Measurements from ENCODE around the gene FAT4. TPM values are rescaled to one million over a fixed set of nuclear protein-coding genes. Genes with fewer than 3 reads are reported as not detected.

The FAT4 gene, protein sequence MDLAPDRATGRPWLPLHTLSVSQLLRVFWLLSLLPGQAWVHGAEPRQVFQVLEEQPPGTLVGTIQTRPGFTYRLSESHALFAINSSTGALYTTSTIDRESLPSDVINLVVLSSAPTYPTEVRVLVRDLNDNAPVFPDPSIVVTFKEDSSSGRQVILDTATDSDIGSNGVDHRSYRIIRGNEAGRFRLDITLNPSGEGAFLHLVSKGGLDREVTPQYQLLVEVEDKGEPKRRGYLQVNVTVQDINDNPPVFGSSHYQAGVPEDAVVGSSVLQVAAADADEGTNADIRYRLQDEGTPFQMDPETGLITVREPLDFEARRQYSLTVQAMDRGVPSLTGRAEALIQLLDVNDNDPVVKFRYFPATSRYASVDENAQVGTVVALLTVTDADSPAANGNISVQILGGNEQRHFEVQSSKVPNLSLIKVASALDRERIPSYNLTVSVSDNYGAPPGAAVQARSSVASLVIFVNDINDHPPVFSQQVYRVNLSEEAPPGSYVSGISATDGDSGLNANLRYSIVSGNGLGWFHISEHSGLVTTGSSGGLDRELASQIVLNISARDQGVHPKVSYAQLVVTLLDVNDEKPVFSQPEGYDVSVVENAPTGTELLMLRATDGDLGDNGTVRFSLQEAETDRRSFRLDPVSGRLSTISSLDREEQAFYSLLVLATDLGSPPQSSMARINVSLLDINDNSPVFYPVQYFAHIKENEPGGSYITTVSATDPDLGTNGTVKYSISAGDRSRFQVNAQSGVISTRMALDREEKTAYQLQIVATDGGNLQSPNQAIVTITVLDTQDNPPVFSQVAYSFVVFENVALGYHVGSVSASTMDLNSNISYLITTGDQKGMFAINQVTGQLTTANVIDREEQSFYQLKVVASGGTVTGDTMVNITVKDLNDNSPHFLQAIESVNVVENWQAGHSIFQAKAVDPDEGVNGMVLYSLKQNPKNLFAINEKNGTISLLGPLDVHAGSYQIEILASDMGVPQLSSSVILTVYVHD (N-terminal part only)
- polyA plus RNA-seq (ENCODE audit: insufficient read length): 35.3 TPM
- long read RNA-seq, donor 1, partial matches to known transcripts: 5 of 10 reads
- long read RNA-seq, donor 1, other reads (novel, unspliced or antisense): 5 of 10 reads
- long read RNA-seq, donor 2: 0 reads
- long read RNA-seq, donor 3, partial matches to known transcripts: 5 of 7 reads
- long read RNA-seq, donor 3, other reads (novel, unspliced or antisense): 0 of 7 reads
- long read RNA-seq, donor 4: 0 reads
- long read RNA-seq, donor 5, partial matches to known transcripts: 0 of 1 reads
- long read RNA-seq, donor 5, other reads (novel, unspliced or antisense): 0 of 1 reads
- long read RNA-seq, donor 6, partial matches to known transcripts: 5 of 5 reads
- long read RNA-seq, donor 6, other reads (novel, unspliced or antisense): 0 of 5 reads
- long read RNA-seq, donor 7: 0 reads
- long read RNA-seq, donor 8, partial matches to known transcripts: 5 of 5 reads
- long read RNA-seq, donor 8, other reads (novel, unspliced or antisense): 0 of 5 reads

DNA sequence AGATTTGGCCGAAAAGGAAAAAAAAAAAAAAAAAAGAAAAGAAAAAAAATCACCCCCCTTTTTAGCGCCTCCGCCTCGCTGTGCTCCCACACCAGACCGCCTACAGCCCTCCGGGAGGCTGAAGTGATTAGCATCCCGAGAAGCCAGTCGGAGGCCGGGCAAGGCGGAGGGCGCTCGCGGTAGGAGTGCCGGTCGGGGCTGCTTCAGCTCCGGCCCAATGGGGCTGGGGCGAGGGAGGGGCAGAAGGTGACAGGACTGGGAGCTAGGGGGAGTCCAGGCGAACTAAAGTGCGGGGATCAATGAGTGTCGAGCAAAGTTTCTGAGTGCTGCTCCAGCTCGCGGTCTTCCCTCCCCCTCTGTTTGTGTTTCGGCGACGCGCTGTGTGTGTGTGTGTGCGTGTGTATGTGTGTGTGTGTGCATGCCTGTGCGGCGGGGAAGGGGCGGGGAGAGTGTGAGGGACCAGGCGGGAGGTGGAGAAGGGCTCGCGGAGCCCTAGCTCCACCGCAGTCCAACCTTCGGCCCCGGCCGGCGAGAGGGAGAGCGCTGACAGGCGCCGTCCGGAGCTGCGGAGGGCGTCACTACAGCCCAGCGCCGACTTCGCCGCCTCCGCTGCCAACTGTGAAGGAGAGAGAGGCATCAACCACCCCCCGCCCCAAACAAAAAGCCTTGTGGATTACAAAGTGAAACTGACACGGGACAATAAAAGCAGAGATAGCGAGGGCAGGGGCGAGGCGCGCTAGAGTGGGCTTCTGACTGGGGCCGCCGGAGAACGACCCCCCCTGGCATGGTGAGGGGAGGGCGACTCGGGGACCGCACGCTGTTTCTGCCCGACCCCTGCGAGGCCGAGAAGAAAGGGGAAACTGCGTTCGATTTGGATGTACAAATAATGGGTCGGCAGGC is at the start of gene FAT4:
FAT4 (plus strand) TSS at position 280 of the 900 bp plus-strand sequence. CDS start 1,457 bp downstream, outside the sequence.
- DNase-seq: peak; percentile 95

DNA sequence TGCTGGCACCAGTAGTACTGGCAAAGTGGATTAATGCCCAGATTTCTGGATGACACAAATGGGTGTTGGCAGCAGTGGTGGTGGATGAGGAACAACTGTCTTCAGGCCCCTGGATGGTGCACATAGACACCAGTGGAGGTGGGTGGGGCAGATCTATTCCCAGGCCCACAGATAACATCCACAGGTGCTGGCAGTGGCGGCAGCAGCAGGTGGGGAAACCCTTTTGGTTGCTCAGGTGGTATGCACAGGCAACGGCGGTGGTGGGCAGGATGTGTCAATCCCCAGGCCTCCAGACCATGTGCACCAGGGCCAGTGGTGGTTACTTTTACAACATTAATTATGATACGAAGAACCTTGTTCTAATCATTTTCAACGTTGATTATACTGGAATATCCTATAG is 48.9 kb upstream of the FAT4 start:
- DNase-seq: no peak

DNA sequence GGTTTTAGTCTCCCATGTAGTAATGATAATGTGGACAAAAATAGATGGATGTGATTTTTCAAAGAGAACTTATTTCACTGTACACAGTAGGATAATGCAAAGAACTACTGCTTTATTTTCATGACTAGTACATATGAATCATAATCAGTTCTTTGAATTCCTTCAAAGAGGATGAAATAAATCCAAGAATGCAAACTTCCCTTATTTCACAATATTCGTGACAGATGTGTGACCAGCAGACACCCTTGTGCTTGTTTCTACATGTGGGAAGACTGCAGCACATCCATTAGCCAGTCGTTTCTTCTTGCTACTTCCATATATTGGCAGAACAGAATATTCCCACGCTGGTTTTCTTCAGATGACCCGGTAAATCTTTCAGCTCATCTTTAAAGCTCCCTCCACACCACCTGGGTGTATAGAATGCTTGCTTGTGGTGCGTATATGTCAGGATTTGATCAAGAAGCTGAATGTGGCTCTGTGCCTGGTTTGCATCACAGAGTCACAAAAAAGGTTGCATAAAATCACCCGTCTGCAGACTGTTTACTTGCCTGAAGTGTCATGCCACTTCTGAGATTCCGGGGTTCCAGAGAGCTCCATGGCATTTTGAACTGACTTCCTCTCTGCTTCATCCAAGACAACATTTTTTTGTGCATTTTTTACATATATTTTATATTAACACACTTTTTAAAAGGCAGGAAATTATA is 47.7 kb upstream of the FAT4 start:
- DNase-seq: no peak

DNA sequence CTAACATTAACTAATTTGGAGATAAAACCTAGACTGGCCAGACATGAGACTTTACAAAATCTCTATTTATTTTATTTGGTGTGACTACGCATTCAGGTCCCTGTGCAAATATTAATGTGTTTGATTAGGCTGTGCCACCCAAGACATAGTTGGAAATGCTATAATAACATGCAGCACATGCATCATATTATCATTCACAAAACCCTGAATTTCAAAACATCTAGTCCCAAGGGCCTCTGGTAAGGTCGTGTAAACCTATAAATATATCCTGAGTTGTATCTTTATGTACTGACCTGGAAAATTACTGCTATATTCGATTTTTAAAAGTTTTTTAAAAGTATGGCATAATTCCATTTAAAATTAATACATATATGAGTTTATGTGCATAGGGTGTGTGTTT is 47.1 kb upstream of the FAT4 start:
- no peak for DNase-seq

- no peak for DNase-seq
Observed at GRCh38 chr4:125268068-125268755, 46.5 kb upstream of the FAT4 start.

DNA sequence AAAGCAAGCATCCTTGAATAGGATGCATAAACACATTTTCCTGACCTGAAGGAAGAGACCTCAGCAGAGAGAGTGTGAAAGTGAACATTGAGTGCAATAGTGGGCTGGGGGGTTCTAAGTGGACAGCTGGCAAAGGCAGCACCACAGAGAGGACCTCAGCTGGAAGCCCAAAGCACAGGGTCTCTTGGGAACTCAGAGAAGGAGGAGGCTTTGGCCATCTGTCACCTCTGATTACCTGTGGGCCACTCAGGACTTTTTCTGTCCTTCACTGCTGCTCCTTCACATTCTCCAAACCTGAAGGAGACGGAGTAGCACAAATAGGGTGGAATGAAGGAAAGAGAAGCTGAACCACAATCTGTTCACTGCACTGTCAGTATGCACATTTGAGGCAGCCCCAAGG is 37.9 kb upstream of the FAT4 start:
- DNase-seq: no peak

DNA sequence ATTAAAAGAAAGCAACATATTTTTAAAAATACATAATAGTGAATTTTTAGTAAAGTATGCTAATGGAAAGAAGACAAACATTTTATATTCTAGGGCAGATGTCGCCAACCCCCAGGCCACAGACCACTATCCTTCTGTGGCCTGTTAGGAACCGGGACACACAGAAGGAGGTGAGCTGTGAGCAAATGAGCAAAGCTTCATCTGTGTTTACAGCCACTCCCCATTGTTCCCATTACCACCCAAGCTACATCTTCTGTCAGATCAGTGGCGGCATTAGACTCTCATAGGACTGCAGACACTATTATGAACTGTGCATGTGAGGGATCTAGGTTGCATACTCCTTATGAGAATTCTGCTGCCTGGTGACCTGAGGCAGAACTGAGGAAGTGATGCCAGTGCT is 37.0 kb upstream of the FAT4 start:
- no peak for DNase-seq

GRCh38 chr4:125280892-125281403 is 33.8 kb upstream of the FAT4 start:
- no peak for DNase-seq

- DNase-seq: peak; percentile 6
Observed at GRCh38 chr4:125283707-125284279, 31.0 kb upstream of the FAT4 start.

- DNase-seq: no peak
Observed at GRCh38 chr4:125297116-125297515, 17.6 kb upstream of the FAT4 start.

GRCh38 chr4:125303058-125303457 is 11.7 kb upstream of the FAT4 start:
- no peak for DNase-seq

DNA sequence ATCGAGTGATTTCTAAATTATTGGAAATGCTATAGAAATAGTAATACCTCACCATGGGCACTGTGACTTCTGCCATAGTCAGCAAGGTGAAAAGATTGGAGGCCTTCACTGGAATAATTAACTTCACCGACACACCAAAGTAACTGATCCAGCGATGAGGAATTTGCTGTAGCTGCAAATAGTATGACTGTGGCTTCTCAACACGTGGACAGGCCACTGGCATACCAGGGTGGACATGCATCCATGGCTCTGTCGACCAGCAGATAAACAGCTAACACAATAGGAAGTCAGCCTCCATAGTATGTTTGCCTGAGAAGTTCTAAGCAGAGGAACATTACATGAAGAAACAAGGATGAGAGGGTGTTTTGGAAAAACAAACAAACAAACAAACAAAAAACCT is 10.9 kb upstream of the FAT4 start:
- DNase-seq: no peak

DNA sequence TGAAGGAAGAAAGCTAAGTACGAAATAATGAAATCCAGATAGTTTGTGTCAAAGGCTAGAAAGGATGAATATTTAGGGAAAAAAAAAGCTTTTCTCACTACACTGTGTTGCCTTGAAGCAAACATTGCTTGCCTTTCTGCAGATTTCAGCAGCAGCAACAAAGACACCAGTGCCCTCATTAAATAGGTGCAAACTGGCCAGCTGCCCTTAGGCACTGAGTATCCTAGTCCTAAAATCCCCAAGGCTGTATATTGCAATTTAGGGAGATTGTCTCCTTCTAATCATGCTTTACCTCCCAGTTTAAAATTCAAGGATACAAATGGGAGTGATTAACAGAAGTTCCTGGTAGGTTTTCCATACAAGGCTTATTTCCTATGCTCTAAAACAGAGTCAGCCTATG is 8.6 kb upstream of the FAT4 start:
- DNase-seq: no peak

DNA sequence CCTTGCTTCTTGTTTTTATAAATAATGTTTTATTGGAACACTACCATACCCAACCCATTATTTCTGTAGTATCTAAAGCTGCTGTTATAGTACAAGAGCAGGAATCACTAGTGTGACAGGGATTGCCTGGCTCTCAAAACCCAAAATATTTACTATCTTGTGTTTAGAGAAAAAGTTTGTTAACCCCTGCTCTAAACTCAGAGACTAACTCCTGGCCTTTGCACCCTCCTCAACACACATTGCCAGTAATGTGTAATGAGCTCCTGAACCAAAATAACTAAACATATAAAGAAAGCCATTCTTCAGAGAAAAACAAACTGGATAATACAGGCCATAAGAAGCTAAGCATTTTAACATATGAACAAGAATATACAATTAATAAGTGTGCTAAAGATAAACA is 8.2 kb upstream of the FAT4 start:
- DNase-seq: no peak

DNA sequence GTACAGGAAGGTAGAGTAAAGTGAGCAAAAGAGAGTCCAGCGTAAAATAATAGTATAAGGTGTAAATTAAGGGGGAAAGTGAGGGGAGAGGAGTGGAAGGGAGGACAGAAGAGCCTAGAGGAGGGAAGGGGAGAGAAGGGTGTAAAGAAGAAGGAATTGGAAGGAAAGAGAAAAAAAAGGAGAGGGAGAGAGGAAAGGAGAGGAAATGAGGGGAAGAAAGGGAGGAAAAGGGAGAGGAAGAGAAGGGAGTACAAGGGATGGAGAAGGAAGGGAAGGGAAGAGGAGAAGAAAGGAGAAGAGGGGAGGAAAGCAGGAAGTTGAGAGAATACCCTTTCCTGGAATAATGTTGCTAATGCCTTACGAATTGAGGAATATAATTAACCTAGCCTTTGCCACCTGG is 3.3 kb upstream of the FAT4 start:
- DNase-seq: no peak

DNA sequence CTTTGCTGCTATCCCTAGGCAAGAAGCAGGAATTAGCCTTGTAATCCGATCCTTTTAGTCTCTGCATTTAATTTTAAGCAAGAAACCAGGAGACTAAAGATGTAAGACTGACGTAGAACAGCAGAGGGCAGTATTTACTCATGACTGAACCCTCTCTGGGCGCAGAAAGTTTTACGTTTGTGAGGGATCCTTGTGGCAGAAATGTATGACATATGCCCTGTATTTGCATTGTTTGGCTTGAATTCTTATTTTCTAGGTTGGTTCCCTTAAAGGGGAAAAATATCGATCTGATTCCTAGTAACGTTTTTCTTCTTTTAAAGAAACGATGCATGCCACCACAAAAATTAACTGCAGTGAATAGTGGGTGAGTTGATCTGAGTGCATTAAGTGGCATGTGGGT is 1.3 kb upstream of the FAT4 start:
- peak; percentile 96 for DNase-seq

DNA sequence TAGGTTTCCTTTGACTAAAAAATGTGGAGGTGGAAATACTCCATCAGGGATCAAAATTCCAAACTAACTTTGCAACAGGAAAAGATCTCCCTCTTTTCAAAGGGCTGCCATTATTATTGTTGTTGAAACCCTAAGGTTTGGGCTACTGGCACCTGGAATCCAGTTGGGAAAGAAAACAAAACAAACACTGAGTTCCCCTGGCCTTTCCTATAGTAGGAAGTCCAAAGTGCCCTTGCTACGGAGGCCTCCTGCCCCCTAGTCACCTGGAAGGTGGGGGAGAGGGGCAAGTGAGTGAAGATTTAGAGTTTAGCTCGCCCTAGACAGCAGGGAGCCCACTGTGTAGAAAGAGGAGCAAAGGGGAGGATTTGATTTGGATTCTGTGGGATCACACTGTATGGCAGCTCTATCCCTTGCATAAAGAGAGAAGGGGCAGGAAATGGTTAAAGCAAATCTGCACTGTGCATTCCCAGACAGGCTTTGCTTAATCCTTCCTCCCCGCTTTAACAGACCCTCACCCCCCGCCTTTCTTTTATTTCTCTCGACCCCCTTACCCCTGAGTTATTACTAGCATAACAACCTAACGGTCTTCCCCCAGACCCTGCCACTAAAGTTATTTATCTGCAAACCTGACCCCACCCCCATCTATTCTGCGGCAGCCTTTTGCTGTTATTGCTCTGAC is 627 bp upstream of the FAT4 start:
- DNase-seq: no peak
